HG03045 (cell line): ENCODE data around the gene GYG1.

Experiments used
- ATAC-seq: cut with Tn5 transposase; IDR thresholded peaks from one replicate; pipeline ENCODE4 v1.9.1; 2021; ENCODE audit warnings: mild to moderate bottlenecking, moderate library complexity; ENCODE audit not compliant: unreplicated experiment

Gene GYG1

GRCh38 chr3:148991219-148992026, at the start of gene GYG1:
TSS of gene GYG1 (plus strand) at chr3:148991540. CDS start at chr3:148991641, 101 bp downstream.
- ATAC-seq: peak; percentile 90

GRCh38 chr3:148943506-148944205, 47.7 kb upstream of the GYG1 start:
- peak; percentile 95 for ATAC-seq

GRCh38 chr3:148945116-148945515, 46.2 kb upstream of the GYG1 start:
- ATAC-seq: no peak

- ATAC-seq: no peak
Observed at GRCh38 chr3:148948913-148949657, 42.3 kb upstream of the GYG1 start.

GRCh38 chr3:148950806-148951205, 40.5 kb upstream of the GYG1 start:
- no peak for ATAC-seq

- ATAC-seq: no peak
Observed at GRCh38 chr3:148951599-148952361, 39.6 kb upstream of the GYG1 start.

GRCh38 chr3:148953094-148953493, 38.2 kb upstream of the GYG1 start:
- no peak for ATAC-seq

GRCh38 chr3:148954981-148955380, 36.4 kb upstream of the GYG1 start:
- ATAC-seq: no peak

GRCh38 chr3:148955544-148956346, 35.6 kb upstream of the GYG1 start:
- ATAC-seq: no peak

GRCh38 chr3:148957586-148957985, 33.8 kb upstream of the GYG1 start:
- no peak for ATAC-seq

GRCh38 chr3:148958696-148959095, 32.6 kb upstream of the GYG1 start:
- no peak for ATAC-seq

- no peak for ATAC-seq
Observed at GRCh38 chr3:148962513-148962912, 28.8 kb upstream of the GYG1 start.

- no peak for ATAC-seq
Observed at GRCh38 chr3:148964809-148965208, 26.5 kb upstream of the GYG1 start.

- no peak for ATAC-seq
Observed at GRCh38 chr3:148968321-148968720, 23.0 kb upstream of the GYG1 start.

GRCh38 chr3:148970271-148970670, 21.1 kb upstream of the GYG1 start:
- no peak for ATAC-seq

- no peak for ATAC-seq
Observed at GRCh38 chr3:148971401-148972163, 19.8 kb upstream of the GYG1 start.

GRCh38 chr3:148974726-148975125, 16.6 kb upstream of the GYG1 start:
- ATAC-seq: peak; percentile 55

GRCh38 chr3:148975248-148975647, 16.1 kb upstream of the GYG1 start:
- ATAC-seq: peak; percentile 12

GRCh38 chr3:148975696-148976095, 15.6 kb upstream of the GYG1 start:
- no peak for ATAC-seq
